ENCODE measurements around the gene GOLGA6L10. TPM values are rescaled to one million over a fixed set of nuclear protein-coding genes. Genes with fewer than 3 reads are reported as not detected.
"Not testable (repeated sequence)": the region's sequence is repeated elsewhere in the genome, so short reads cannot be mapped to it uniquely, and the experiment has no call there.

GOLGA6L10 gene
- total RNA-seq, 1 experiment from 2014 or later, result 1.1 TPM

DNA sequence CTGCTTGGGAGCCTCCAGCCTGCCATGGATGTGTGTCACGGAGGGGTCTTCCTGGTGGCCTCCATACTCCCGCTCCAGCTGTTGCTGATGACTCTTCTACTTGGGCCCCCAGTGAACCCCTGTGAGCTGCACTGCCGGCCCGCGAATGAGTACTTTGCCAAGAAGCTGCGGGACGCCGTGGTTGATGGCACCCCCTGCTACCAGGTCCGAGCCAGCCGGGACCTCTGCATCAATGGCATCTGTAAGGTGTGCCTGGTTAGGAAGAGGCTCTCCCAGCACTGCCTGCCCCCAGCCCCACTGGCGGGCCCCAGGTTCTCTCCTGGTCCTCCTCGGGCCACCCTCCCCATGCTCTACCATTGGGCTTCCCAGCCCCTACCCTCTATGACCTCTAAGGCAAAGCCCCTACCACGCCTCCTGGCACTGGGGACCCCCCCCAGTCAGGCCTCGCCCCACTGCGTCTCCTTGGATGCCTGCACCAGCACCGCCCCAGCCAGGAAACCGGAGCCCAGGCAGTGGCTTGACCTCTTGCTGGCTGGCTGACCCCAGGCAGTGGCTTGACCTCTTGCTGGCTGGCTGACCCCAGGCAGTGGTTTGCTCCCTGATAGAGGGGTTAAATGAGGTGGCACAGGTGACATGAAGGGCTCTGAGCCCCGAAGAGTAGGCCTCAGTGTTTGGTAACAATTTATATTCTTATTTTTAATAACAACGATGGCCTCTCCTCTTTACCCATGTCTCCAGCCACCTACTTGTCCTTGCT is 29.6 kb downstream of the GOLGA6L10 start:
- H3K4me2 ChIP-seq (ENCODE audit: low read length); CTCF ChIA-PET; H3K4me1 ChIP-seq (ENCODE audit: insufficient read depth, low read length); DNase-seq; H3K36me3 ChIP-seq (ENCODE audit: low read depth, low read length); POLR2A ChIA-PET (ENCODE audit: unreplicated experiment); intact Hi-C loops (cut with micrococcal nuclease); BruUV-seq (replicated peaks); H3K27ac ChIP-seq (ENCODE audit: low read length); H2AFZ ChIP-seq (ENCODE audit: low read length); H3K4me3 ChIP-seq (ENCODE audit: low read length); H3K9ac ChIP-seq (ENCODE audit: low read length); H3K9me3 ChIP-seq (ENCODE audit: low read length); ATAC-seq; H3K79me2 ChIP-seq (ENCODE audit: low read length); H3K9me2 ChIP-seq (replicated peaks; ENCODE audit: low read length); H3K27me3 ChIP-seq (ENCODE audit: low read length); H3F3A ChIP-seq (ENCODE audit: low read length, unreplicated experiment); H4K20me1 ChIP-seq (ENCODE audit: low read length): not testable (repeated sequence)

DNA sequence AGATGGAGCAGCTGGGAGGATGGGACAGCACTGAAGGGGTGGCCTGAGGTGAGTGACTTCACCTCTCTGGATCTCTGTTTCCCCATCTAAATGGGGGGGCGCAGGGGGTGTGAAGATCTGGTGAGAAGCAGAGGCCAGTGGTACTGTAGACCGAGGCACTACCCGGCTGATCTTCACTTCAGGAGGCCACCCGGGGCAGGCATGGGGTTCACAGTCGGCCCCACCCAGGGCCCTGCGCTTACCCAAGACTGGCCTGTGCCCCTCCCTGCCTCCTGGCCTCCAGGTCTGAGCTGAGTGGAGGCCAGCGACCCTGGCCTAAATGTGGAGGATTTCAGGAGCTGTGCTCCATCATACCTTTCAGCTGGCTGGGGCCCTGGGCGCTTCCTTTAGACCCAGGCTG is 31.0 kb downstream of the GOLGA6L10 start:
- H2AFZ ChIP-seq (ENCODE audit: low read length); H3K4me3 ChIP-seq (ENCODE audit: low read length); POLR2A ChIA-PET (ENCODE audit: unreplicated experiment); H3F3A ChIP-seq (ENCODE audit: low read length, unreplicated experiment); H3K36me3 ChIP-seq (ENCODE audit: low read depth, low read length); H3K27me3 ChIP-seq (ENCODE audit: low read length); H3K79me2 ChIP-seq (ENCODE audit: low read length); BruUV-seq (replicated peaks); H3K9me2 ChIP-seq (replicated peaks; ENCODE audit: low read length); H3K9me3 ChIP-seq (ENCODE audit: low read length); H3K9ac ChIP-seq (ENCODE audit: low read length); H3K4me2 ChIP-seq (ENCODE audit: low read length); DNase-seq; H3K27ac ChIP-seq (ENCODE audit: low read length); intact Hi-C loops (cut with micrococcal nuclease); CTCF ChIA-PET; ATAC-seq; H4K20me1 ChIP-seq (ENCODE audit: low read length); H3K4me1 ChIP-seq (ENCODE audit: insufficient read depth, low read length): not testable (repeated sequence)

DNA sequence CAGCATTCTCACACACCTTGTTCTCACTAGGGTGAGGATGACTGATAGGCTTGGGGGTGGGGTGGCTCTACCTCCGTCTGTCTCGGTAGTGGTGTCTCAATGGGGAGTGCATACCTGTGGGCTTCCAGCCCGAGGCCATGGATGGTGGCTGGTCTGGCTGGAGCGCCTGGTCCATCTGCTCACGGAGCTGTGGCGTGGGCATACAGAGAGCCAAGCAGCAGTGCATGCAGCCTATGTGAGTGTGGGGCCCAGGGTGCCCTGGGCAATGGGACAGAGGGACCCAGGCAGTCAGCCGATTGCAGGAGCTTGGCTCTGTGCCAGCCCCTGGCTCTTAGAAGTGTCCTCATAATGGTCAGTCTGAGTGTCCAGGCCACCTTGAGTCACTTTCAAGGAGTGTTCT is 31.8 kb downstream of the GOLGA6L10 start:
- POLR2A ChIA-PET (ENCODE audit: unreplicated experiment); H3K4me2 ChIP-seq (ENCODE audit: low read length); H3K4me3 ChIP-seq (ENCODE audit: low read length); BruUV-seq (replicated peaks); H3F3A ChIP-seq (ENCODE audit: low read length, unreplicated experiment); H3K36me3 ChIP-seq (ENCODE audit: low read depth, low read length); intact Hi-C loops (cut with micrococcal nuclease); H3K27me3 ChIP-seq (ENCODE audit: low read length); H3K27ac ChIP-seq (ENCODE audit: low read length); ATAC-seq; H3K9ac ChIP-seq (ENCODE audit: low read length); H3K4me1 ChIP-seq (ENCODE audit: insufficient read depth, low read length); H3K79me2 ChIP-seq (ENCODE audit: low read length); H3K9me3 ChIP-seq (ENCODE audit: low read length); H4K20me1 ChIP-seq (ENCODE audit: low read length); CTCF ChIA-PET; H2AFZ ChIP-seq (ENCODE audit: low read length); H3K9me2 ChIP-seq (replicated peaks; ENCODE audit: low read length); DNase-seq: not testable (repeated sequence)

DNA sequence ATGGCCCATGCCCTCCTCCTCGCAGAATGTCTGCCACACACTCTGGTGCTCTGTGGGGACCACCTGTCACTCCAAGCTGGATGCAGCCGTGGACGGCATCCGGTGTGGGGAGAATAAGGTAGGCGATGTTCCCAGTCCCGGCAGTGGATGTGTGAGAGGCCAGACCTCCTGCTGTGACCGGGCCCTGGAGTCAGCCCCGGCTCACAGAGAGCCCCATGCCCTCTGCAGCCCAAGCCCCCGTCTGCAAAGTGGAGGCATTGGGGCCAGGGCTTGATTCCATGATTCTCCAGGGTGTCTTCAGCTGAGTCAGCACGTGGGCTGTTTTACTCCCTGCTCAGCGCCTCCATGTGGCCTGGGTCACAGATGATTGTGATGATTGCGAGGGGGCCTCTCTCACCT is 32.2 kb downstream of the GOLGA6L10 start:
- CTCF ChIA-PET, result no interaction called here
- BruUV-seq (replicated peaks), result no TSS peak

DNA sequence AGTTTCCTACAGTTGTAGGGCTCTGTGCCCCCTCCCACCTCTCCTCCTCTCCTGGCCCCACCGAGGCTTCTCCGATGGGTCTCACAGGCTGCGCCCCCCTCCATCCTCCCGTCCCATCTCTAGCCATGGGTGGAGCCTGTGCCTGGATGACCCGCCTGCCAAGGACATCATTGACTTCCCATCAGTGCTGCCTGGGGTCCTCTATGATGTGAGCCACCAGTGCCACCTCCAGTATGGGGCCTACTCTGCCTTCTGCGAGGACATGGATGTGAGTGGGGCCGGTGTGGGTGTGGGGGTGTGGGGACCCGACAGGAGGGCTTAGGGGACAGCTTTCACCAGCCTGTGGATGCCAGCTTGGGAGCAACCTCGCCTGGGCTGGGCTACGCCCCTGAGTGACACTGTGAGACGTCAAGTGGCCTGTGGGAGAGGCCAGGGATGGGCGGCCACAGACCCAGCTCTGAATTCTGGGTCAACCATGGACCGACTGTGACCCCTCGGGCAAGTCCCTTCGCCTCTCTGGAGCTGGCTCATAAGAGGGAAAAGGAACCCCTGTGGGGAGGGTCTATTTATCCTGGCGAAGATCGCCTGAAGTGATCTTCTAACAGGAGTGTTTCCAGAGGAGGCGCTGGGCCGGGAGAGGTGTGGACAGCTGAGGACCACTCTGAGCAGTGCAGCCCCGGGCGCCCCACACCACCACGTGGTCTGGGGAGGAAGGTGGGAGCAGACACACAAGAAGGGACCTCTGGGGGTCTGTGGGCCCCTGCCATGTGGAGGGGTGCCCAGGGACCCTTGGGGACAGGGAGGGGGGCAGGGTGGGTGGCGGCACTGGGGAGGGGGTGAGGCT is 32.8 kb downstream of the GOLGA6L10 start:
- H3K4me3 ChIP-seq (ENCODE audit: low read length); H3K4me2 ChIP-seq (ENCODE audit: low read length); H3K27me3 ChIP-seq (ENCODE audit: low read length); DNase-seq; BruUV-seq (replicated peaks); H3K4me1 ChIP-seq (ENCODE audit: insufficient read depth, low read length); H3K36me3 ChIP-seq (ENCODE audit: low read depth, low read length); H3K9me2 ChIP-seq (replicated peaks; ENCODE audit: low read length); ATAC-seq; POLR2A ChIA-PET (ENCODE audit: unreplicated experiment); H2AFZ ChIP-seq (ENCODE audit: low read length); H3K9me3 ChIP-seq (ENCODE audit: low read length); H3K27ac ChIP-seq (ENCODE audit: low read length); H3F3A ChIP-seq (ENCODE audit: low read length, unreplicated experiment); CTCF ChIA-PET; H4K20me1 ChIP-seq (ENCODE audit: low read length); H3K9ac ChIP-seq (ENCODE audit: low read length); H3K79me2 ChIP-seq (ENCODE audit: low read length); intact Hi-C loops (cut with micrococcal nuclease): not testable (repeated sequence)

More for the DNA sequence above, 32.2 kb downstream of the GOLGA6L10 start:
- TF ChIP-seq EZH2 (IDR thresholded peaks at IDR 0.05; ENCODE audit: low read length, unreplicated experiment) (no peak), EZH2phosphoT487 (IDR thresholded peaks at IDR 0.05; ENCODE audit: borderline replicate concordance, low read length) (no peak)
- TF ChIP-seq, protein P1, sequence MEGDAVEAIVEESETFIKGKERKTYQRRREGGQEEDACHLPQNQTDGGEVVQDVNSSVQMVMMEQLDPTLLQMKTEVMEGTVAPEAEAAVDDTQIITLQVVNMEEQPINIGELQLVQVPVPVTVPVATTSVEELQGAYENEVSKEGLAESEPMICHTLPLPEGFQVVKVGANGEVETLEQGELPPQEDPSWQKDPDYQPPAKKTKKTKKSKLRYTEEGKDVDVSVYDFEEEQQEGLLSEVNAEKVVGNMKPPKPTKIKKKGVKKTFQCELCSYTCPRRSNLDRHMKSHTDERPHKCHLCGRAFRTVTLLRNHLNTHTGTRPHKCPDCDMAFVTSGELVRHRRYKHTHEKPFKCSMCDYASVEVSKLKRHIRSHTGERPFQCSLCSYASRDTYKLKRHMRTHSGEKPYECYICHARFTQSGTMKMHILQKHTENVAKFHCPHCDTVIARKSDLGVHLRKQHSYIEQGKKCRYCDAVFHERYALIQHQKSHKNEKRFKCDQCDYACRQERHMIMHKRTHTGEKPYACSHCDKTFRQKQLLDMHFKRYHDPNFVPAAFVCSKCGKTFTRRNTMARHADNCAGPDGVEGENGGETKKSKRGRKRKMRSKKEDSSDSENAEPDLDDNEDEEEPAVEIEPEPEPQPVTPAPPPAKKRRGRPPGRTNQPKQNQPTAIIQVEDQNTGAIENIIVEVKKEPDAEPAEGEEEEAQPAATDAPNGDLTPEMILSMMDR (conservative IDR thresholded peaks at IDR 0.05; ENCODE audit: low read depth, low read length), result no peak
- no peak overlapping the region for H3K9ac ChIP-seq (ENCODE audit: low read length)
- H3K4me2 ChIP-seq (ENCODE audit: low read length), result no peak overlapping the region
- DNase-seq (no peak), ATAC-seq (no peak)
- H3K4me1 ChIP-seq (ENCODE audit: insufficient read depth, low read length), result no peaks in the 10 kb centered on the region
- no peaks in the 10 kb centered on the region for H3F3A ChIP-seq (ENCODE audit: low read length, unreplicated experiment)
- H4K20me1 ChIP-seq (ENCODE audit: low read length), result no peaks in the 10 kb centered on the region
- intact Hi-C loops (cut with micrococcal nuclease), result no loop called here
- no peaks in the 10 kb centered on the region for H3K9me3 ChIP-seq (ENCODE audit: low read length)
- H3K4me3 ChIP-seq (ENCODE audit: low read length), result no peak overlapping the region
- H3K27me3 ChIP-seq (ENCODE audit: low read length), result no peaks in the 10 kb centered on the region
- no peaks in the 10 kb centered on the region for H3K9me2 ChIP-seq (replicated peaks; ENCODE audit: low read length)
- H2AFZ ChIP-seq (ENCODE audit: low read length), result no peak overlapping the region
- H3K36me3 ChIP-seq (ENCODE audit: low read depth, low read length), result no peaks in the 10 kb centered on the region
- H3K79me2 ChIP-seq (ENCODE audit: low read length), result no peaks in the 10 kb centered on the region
- no peak overlapping the region for H3K27ac ChIP-seq (ENCODE audit: low read length)
- POLR2A ChIA-PET (ENCODE audit: unreplicated experiment), result no interaction called here
